Putamen (tissue), 1 donor: ENCODE results near the gene CCDC92.

Experiments used
- DNase-seq: peaks from one replicate; pipeline ENCODE4 v3.0.0-alpha.2; 2016; ENCODE audit warnings: low spot score

CCDC92 gene

GRCh38 chr12:123972457-123973401 lies at the start of gene CCDC92, which contains the start of gene ZNF664:
Gene CCDC92 (minus strand): TSS chr12:123972831. CDS start chr12:123944305, 28,526 bp downstream.
Gene ZNF664 (plus strand): TSS chr12:123973215. CDS start chr12:124012145, 38,930 bp downstream.
- peak; percentile 89 for DNase-seq

- DNase-seq = no peak
Measured at GRCh38 chr12:124022161-124022560, 49.5 kb upstream of the CCDC92 start.

GRCh38 chr12:124021007-124021406 lies 48.4 kb upstream of the CCDC92 start:
- no peak for DNase-seq

GRCh38 chr12:124020514-124020949 lies 47.9 kb upstream of the CCDC92 start:
- no peak for DNase-seq

GRCh38 chr12:124019115-124019514 lies 46.5 kb upstream of the CCDC92 start:
- DNase-seq = no peak

GRCh38 chr12:124018539-124018938 lies 45.9 kb upstream of the CCDC92 start:
- DNase-seq = no peak

- DNase-seq = no peak
Measured at GRCh38 chr12:124017064-124017463, 44.4 kb upstream of the CCDC92 start.

GRCh38 chr12:124015494-124016461 lies 43.1 kb upstream of the CCDC92 start:
- no peak for DNase-seq

- DNase-seq = no peak
Measured at GRCh38 chr12:124013073-124013472, 40.4 kb upstream of the CCDC92 start.

- no peak for DNase-seq
Measured at GRCh38 chr12:124011435-124012115, 38.9 kb upstream of the CCDC92 start.

- DNase-seq = no peak
Measured at GRCh38 chr12:124010687-124011086, 38.1 kb upstream of the CCDC92 start.

GRCh38 chr12:124009781-124010180 lies 37.1 kb upstream of the CCDC92 start:
- no peak for DNase-seq

GRCh38 chr12:124008595-124008994 lies 36.0 kb upstream of the CCDC92 start:
- DNase-seq = no peak

- no peak for DNase-seq
Measured at GRCh38 chr12:124007826-124008570, 35.4 kb upstream of the CCDC92 start.

GRCh38 chr12:124006846-124007713 lies 34.4 kb upstream of the CCDC92 start:
- no peak for DNase-seq

GRCh38 chr12:124006085-124006845 lies 33.6 kb upstream of the CCDC92 start:
- no peak for DNase-seq

GRCh38 chr12:124004233-124004875 lies 31.7 kb upstream of the CCDC92 start:
- DNase-seq = no peak

- DNase-seq = no peak
Measured at GRCh38 chr12:124002654-124003053, 30.0 kb upstream of the CCDC92 start.
